Measurements from ENCODE around the gene CPNE4. TPM values are rescaled to one million over a fixed set of nuclear protein-coding genes. Genes with fewer than 3 reads are reported as not detected.
"Not testable (repeated sequence)": the region's sequence is repeated elsewhere in the genome, so short reads cannot be mapped to it uniquely, and the experiment has no call there.

CPNE4 gene
- total RNA-seq, 4 donors from 2014 or later, result 0.17 to 0.52 TPM; not detected in 2

- no peak for TF ChIP-seq POLR2A (IDR thresholded peaks at IDR 0.05; ENCODE audit: low read depth)
- no peak for TF ChIP-seq CTCF (IDR thresholded peaks at IDR 0.05)
- TF ChIP-seq POLR2AphosphoS5 (IDR thresholded peaks at IDR 0.05), result no peak
- no peak for TF ChIP-seq EP300 (IDR thresholded peaks at IDR 0.05)
- Histone ChIP-seq H3K4me1 (no peaks in the 10 kb centered on the region), H3K9me3 (peaks cover 0 to 9% (median 2%) of the 10 kb centered on the region in 4 donors), H3K4me3 (no peak overlapping the region), H3K27ac (replicated peaks in 1 of 4) (no peak overlapping the region), H3K27me3 (no peaks in the 10 kb centered on the region), H3K36me3 (no peaks in the 10 kb centered on the region)
- no peak for DNase-seq (ENCODE audit: extremely low spot score)
- intact Hi-C loops (cut with DNase I), result no loop called here
Measured at GRCh38 chr3:131892331-131892730, 142.5 kb downstream of the CPNE4 start.

GRCh38 chr3:131885871-131886270 is 148.9 kb downstream of the CPNE4 start:
- H3K4me1 ChIP-seq; DNase-seq (ENCODE audit: extremely low spot score); intact Hi-C loops (cut with DNase I); H3K27ac ChIP-seq (replicated peaks in 1 of 4); H3K9me3 ChIP-seq; H3K36me3 ChIP-seq; H3K27me3 ChIP-seq; H3K4me3 ChIP-seq: not testable (repeated sequence)
- WGBS, result 57% methylated on average over 2 of the region's 4 CpGs

GRCh38 chr3:131883711-131884407 is 151.0 kb downstream of the CPNE4 start:
- 81% methylated on average over 2 of the region's 2 CpGs for WGBS
- TF ChIP-seq POLR2AphosphoS5 (IDR thresholded peaks at IDR 0.05) (no peak), CTCF (IDR thresholded peaks at IDR 0.05) (no peak), EP300 (IDR thresholded peaks at IDR 0.05) (no peak), POLR2A (IDR thresholded peaks at IDR 0.05; ENCODE audit: low read depth) (no peak)

GRCh38 chr3:131883086-131883485 is 151.7 kb downstream of the CPNE4 start:
- Histone ChIP-seq H3K4me1 (no peaks in the 10 kb centered on the region), H3K4me3 (no peak overlapping the region), H3K9me3 (no peaks in the 10 kb centered on the region), H3K27me3 (no peaks in the 10 kb centered on the region), H3K27ac (replicated peaks in 1 of 4) (no peak overlapping the region), H3K36me3 (no peaks in the 10 kb centered on the region)
- intact Hi-C loops (cut with DNase I), result no loop called here
- TF ChIP-seq CTCF (IDR thresholded peaks at IDR 0.05), result no peak
- no peak for TF ChIP-seq POLR2A (IDR thresholded peaks at IDR 0.05; ENCODE audit: low read depth)
- TF ChIP-seq EP300 (IDR thresholded peaks at IDR 0.05), result no peak
- TF ChIP-seq POLR2AphosphoS5 (IDR thresholded peaks at IDR 0.05), result no peak
- no peak for DNase-seq (ENCODE audit: extremely low spot score)

More at GRCh38 chr3:131883711-131884407, 151.0 kb downstream of the CPNE4 start:
- Histone ChIP-seq H3K27ac (replicated peaks in 1 of 4) (no peak overlapping the region), H3K4me1 (no peaks in the 10 kb centered on the region), H3K4me3 (no peak overlapping the region), H3K36me3 (no peaks in the 10 kb centered on the region), H3K27me3 (no peaks in the 10 kb centered on the region), H3K9me3 (no peaks in the 10 kb centered on the region)
- DNase-seq (ENCODE audit: extremely low spot score), result no peak
- intact Hi-C loops (cut with DNase I), result no loop called here

GRCh38 chr3:131881777-131882176 is 153.0 kb downstream of the CPNE4 start:
- H3K36me3 ChIP-seq, result no peaks in the 10 kb centered on the region
- no peaks in the 10 kb centered on the region for H3K27me3 ChIP-seq
- WGBS, result 65% methylated on average over 3 of the region's 3 CpGs
- TF ChIP-seq EP300 (IDR thresholded peaks at IDR 0.05) (no peak), POLR2AphosphoS5 (IDR thresholded peaks at IDR 0.05) (no peak), CTCF (IDR thresholded peaks at IDR 0.05) (no peak), POLR2A (IDR thresholded peaks at IDR 0.05; ENCODE audit: low read depth) (no peak)
- intact Hi-C loops (cut with DNase I), result no loop called here
- DNase-seq (ENCODE audit: extremely low spot score), result no peak
- H3K27ac ChIP-seq (replicated peaks in 1 of 4), result no peak overlapping the region
- H3K4me3 ChIP-seq, result no peak overlapping the region
- H3K4me1 ChIP-seq, result no peaks in the 10 kb centered on the region
- H3K9me3 ChIP-seq, result no peaks in the 10 kb centered on the region
